Measurements from ENCODE around the gene POU2F3. TPM values are rescaled to one million over a fixed set of nuclear protein-coding genes. Genes with fewer than 3 reads are reported as not detected.

Gene POU2F3
- total RNA-seq, 1 donor from 2014 or later, result under 0.01 TPM

DNA sequence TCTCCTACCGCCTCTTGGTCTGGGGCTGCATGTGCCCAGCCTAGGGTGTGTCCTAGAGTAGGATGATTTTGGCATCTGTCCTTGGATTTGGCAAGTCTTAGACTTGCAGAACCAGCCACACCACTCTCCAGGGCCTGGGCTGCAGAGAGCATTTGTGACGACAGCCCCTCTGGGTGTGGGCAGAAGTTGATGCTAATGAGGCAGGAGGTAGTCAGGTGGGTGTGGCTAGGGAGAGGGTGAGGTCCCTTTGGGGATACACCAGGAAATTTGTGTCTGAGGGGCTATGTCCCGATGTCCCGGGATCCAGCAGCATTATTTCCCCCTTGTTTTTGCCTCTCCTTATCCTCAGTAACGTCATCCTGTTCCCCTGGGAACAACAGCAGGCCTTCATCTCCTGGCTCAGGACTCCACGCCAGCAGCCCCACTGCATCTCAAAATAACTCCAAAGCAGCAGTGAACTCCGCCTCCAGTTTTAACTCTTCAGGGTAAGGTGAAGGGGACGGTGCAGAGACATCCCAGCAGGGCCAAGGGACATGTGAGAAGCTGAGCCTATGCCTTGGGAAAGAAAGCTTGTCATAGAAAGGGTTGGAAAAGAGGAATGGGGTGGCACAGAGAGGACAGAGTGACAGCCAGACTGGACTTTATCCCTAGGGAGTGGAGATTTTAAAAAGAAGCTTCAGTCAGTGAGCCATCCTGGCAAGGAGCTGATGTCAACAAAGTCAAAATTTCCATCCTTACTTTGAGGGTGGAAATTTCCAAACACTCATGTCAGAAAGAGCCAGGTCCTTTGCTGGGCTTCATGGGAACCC is 77.1 kb downstream of the POU2F3 start:
- DNase-seq (ENCODE audit: low read depth in 2 of 2), result no peak

- no peak for DNase-seq (ENCODE audit: low read depth in 2 of 2)
These were observed 77.9 kb downstream of the POU2F3 start for GRCh38 chr11:120317689-120318480.

- no peak for DNase-seq (ENCODE audit: low read depth in 2 of 2)
These were observed 79.0 kb downstream of the POU2F3 start for GRCh38 chr11:120318906-120319305.

- peak in 1 of 2 donors; percentile 80 for DNase-seq (ENCODE audit: low read depth in 2 of 2)
These were observed 85.2 kb downstream of the POU2F3 start, which contains the start of gene TLCD5 for GRCh38 chr11:120324932-120325810. TLCD5 (plus strand) TSS chr11:120325299; CDS start chr11:120327442, 2,143 bp downstream.

- DNase-seq (ENCODE audit: low read depth in 2 of 2), result no peak
These were observed 86.3 kb downstream of the POU2F3 start for GRCh38 chr11:120326228-120326627.

GRCh38 chr11:120326845-120327281 is 86.9 kb downstream of the POU2F3 start:
- DNase-seq (ENCODE audit: low read depth in 2 of 2), result no peak

DNA sequence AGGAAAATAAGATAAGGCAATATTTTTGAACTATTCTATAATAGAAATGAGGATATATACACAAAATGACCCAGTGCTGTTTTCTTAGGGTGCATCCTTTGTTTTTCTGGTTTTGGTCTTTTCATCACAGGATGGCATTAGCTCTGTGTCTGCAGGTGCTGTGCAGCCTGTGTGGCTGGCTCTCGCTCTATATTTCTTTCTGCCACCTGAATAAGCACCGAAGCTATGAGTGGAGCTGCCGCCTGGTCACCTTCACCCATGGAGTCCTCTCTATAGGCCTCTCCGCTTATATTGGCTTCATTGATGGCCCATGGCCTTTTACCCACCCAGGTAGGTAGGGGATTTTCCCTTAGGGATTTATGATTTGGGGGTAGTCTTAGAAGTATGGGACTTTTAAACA is 87.4 kb downstream of the POU2F3 start:
- DNase-seq (ENCODE audit: low read depth in 2 of 2), result no peak

DNA sequence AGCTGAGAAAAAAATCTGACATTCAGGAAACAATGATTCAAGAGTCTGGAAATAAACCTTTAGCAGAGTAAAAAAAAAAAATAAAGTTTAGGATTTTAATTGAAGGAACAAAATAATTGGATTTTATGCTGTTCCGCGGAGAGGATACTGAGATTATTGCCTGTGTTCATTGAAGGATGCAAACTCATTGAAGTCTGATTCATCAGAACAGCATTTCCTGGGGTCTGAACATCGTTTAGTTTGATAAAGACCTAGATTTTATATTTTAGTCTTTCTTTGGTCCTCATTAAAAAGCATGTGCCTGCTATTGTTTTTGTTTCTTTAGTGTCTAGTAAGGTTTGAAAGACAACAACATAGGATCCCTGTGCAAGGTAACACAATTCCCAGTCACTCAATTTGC is 89.6 kb downstream of the POU2F3 start:
- no peak for DNase-seq (ENCODE audit: low read depth in 2 of 2)

GRCh38 chr11:120330045-120330444 is 90.1 kb downstream of the POU2F3 start:
- DNase-seq (ENCODE audit: low read depth in 2 of 2), result no peak

GRCh38 chr11:120331301-120331996 is 91.5 kb downstream of the POU2F3 start:
- peak in 1 of 2 donors; percentile 17 for DNase-seq (ENCODE audit: low read depth in 2 of 2)

GRCh38 chr11:120332822-120333716 is 93.1 kb downstream of the POU2F3 start:
- DNase-seq (ENCODE audit: low read depth in 2 of 2), result peak in 1 of 2 donors; percentile 20

- DNase-seq (ENCODE audit: low read depth in 2 of 2), result no peak
These were observed 93.9 kb downstream of the POU2F3 start for GRCh38 chr11:120333801-120334200.

GRCh38 chr11:120334332-120334731 is 94.4 kb downstream of the POU2F3 start:
- DNase-seq (ENCODE audit: low read depth in 2 of 2), result no peak

- DNase-seq (ENCODE audit: low read depth in 2 of 2), result peak; percentile 84 to 87
These were observed 95.0 kb downstream of the POU2F3 start for GRCh38 chr11:120334894-120335462.

- DNase-seq (ENCODE audit: low read depth in 2 of 2), result no peak
These were observed 95.6 kb downstream of the POU2F3 start for GRCh38 chr11:120335556-120335907.

DNA sequence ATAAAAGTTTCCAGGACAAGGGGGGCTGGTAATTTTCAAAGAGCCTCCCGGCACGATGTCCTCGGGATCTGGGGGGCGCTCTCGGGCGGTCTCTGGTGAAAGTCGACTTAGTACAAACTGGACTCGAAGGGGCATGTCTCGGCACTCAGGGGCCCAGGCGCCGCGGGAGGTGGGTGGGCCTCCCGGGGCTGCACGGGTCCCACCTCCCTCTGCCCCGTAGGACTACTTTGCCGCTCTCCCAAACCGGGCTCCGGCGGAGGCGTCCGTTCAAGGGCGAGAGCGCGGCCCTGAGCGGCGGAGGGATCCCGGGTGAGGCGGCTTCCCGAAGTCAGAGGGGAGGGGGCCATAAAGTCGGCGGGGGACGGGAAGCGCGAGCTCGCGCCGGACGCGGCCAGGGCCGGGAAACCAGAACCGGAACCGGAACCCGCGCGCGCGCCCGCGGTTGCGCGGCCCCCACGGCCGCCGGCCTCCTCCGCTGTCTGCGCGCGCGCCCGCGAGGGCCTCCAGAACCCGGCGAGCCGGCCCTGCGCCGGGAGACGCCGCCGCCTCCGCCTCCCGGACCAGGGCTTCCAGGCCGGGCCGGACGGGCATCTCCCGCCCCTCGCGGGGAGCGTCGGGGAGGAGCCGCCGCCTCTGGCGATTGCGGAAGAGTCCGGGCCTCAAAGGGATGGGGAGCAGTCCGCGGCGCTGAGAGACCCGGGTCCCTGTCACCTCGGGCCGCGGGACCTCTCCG is 96.1 kb downstream of the POU2F3 start, which contains the start of gene ARHGEF12:
Gene ARHGEF12, plus strand, starts transcription at position 506 of the 733 bp plus-strand sequence. CDS start 831 bp downstream, outside the sequence.
- peak; percentile 95 to 99 for DNase-seq (ENCODE audit: low read depth in 2 of 2)

GRCh38 chr11:120336641-120337354 is 96.9 kb downstream of the POU2F3 start:
- DNase-seq (ENCODE audit: low read depth in 2 of 2), result peak in 1 of 2 donors; percentile 36

Data from dermis microvascular lymphatic vessel endothelial cell (primary cell).